Psoas muscle (tissue), 8 donors: ENCODE measurements around the gene CLTC. TPM values are rescaled to one million over a fixed set of nuclear protein-coding genes. Genes with fewer than 3 reads are reported as not detected.

Experiments
- ATAC-seq, 4 donors: fragments of 200-7000 bp; cut with Tn5 transposase; one replicate each; pipeline ENCODE4 v1.9.1; 2020; ENCODE audit warnings: moderate library complexity in 3 of 4, mild to moderate bottlenecking in 2 of 4
- DNase-seq, 2 donors: peaks; one replicate each; pipeline ENCODE4 v3.0.0-alpha.2; 2020
- H3K27ac ChIP-seq: fragments of 200-600 bp; one replicate; pipeline ENCODE4 v1.8.0; 2022
- H3K27me3 ChIP-seq, 3 donors: fragments of 200-600 bp in 1 of 3; one replicate each; pipeline versions ENCODE4 v1.6.1 to v1.8.0; 2013 to 2022; ENCODE audit warnings: low read length in 2 of 3, mild to moderate bottlenecking in 2 of 3, moderate library complexity in 1 of 3; ENCODE audit not compliant: insufficient read depth in 3 of 3
- H3K36me3 ChIP-seq, 2 donors: fragments of 200-600 bp in 1 of 2; one replicate each; pipeline versions ENCODE4 v1.6.1 to v1.8.0; 2013 to 2022; ENCODE audit warnings: low read depth in 1 of 2, mild to moderate bottlenecking in 1 of 2, moderate library complexity in 1 of 2; ENCODE audit not compliant: insufficient read depth in 1 of 2
- H3K4me1 ChIP-seq: fragments of 200-600 bp; one replicate; pipeline ENCODE4 v1.8.0; 2022
- H3K4me3 ChIP-seq: fragments of 200-600 bp; one replicate; pipeline ENCODE4 v1.8.0; 2022; ENCODE audit warnings: mild to moderate bottlenecking
- H3K9me3 ChIP-seq: fragments of 200-600 bp; one replicate; pipeline ENCODE4 v1.8.0; 2022
- CTCF ChIP-seq: fragments of 200-600 bp; IDR thresholded peaks from one replicate; pipeline ENCODE4 v1.8.0; 2022; ENCODE audit warnings: antibody characterized with exemption
- WGBS, 3 donors: extraction: QIAGEN DNeasy Blood & Tissue Kit; methylation state at CpG; one replicate each; pipeline versions ENCODE4 v1.1.6 to v1.1.7; 2013; 5-methylcytosine and 5-hydroxymethylcytosine counted together
- intact Hi-C, 2 donors: fragments of 100-400 bp; cut with DNase I; formaldehyde crosslinking; loops; one replicate each; pipeline versions ENCODE4 v1.11.0 to v1.14.2; 2022
- polyA plus RNA-seq, 3 donors: library from polyadenylated mRNA; stranded (reverse); fragments of 200-250 nt; gene quantifications; one replicate each; pipeline ENCODE4 v1.2.3, GENCODE V29; 2013
- total RNA-seq, 4 donors: library from RNA; stranded (reverse); fragmentation: NEBNext Ultra II Directional in 2 of 4; extraction: Animal tissue kit (Norgen Biotek cat#: 25700) in 2 of 4; gene quantifications; one replicate each; pipeline versions ENCODE4 v1.2.1 to v1.2.4, GENCODE V29; 2021 to 2023
- donor health status: healthy with polysubstance abuse.
- donor health status: DM: no; HTN: no; CAD: no; lungs with moderate emphysema.
- donor health status: Bipolar disorder and iron deficiency.
- donor health status: healthy.
- donor health status: DM: yes; HTN: yes; CAD: no.
- donor health status: DM: no; HTN: no; CAD: no.
- donor health status: DM: no; HTN: no; CAD: no.
- donor health status: DM: yes; HTN: yes; CAD: no.

Gene CLTC
- total and polyA plus RNA-seq, 7 donors = 61.4 to 156 (median 119) TPM

DNA sequence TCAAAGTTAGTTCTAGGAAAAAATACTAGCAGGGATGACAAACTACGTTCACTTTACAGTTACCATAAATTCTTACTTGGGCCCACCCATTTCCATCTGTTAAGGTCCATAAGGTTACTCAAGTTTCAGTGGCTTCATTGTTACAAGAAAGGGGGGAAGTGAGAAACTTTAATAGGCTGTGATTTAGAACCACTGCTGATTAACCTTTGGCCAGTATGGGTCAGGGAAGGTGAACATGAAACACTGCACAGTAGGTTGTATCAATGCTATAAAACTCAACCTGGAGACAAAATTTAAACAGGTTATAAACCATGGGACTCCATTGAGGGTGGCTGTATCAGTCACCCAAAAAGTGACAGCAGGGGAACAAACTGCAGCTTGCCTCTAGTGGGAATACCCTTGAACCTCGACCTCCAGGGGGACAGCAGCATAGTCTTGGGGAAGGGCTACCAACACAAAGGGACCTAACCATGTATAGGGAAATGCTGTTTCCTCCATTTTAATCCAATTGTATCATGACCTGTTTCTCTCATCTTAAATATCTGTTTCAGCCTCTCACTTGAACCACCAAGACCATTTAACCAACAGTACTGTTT is 77.1 kb downstream of the CLTC start:
- Histone ChIP-seq H3K9me3 (no peaks in the 10 kb centered on the region), H3K4me1 (no peaks in the 10 kb centered on the region), H3K27ac (no peak overlapping the region), H3K36me3 (peaks cover 17 to 94% of the 10 kb centered on the region in 2 donors), H3K4me3 (no peak overlapping the region), H3K27me3 (no peaks in the 10 kb centered on the region)
- DNase-seq (no peak), ATAC-seq (no peak)
- intact Hi-C loops = loop anchor here in 1 of 2 donors (10.0 kb wide), 1 partner anchor 52 kb away; no protein-coding TSS in a partner anchor
- 72 to 82% (median 77%) methylated on average over 2 of the region's 2 CpGs for WGBS, 3 donors
- TF ChIP-seq CTCF = no peak

DNA sequence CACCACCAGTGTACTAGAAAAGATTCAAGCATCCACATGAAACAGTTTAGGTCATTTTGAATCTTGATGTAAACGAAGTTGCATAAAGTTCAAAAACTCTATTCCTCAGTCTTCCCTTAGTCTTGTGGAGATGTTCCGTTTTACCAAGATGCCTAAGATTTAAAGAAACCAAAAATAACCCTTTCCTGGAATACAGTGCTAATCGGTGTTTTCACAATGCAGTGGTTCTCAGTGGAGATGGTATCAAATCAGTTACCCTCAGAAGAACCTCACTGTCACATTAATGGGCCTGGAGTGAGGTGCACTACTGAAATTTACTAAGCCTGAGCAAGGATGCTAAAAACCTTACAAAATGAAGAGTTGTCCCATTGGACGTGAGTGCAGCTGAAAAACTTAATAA is 78.4 kb downstream of the CLTC start:
- intact Hi-C loops = loop anchor here in 1 of 2 donors (10.0 kb wide), 1 partner anchor 53 kb away; no protein-coding TSS in a partner anchor
- Histone ChIP-seq H3K4me1 (no peaks in the 10 kb centered on the region), H3K9me3 (no peaks in the 10 kb centered on the region), H3K27me3 (no peaks in the 10 kb centered on the region), H3K27ac (no peak overlapping the region), H3K36me3 (peaks cover 15 to 80% of the 10 kb centered on the region in 2 donors), H3K4me3 (no peak overlapping the region)
- 71 to 81% (median 80%) methylated on average over 4 of the region's 4 CpGs for WGBS, 3 donors
- ATAC-seq (no peak), DNase-seq (no peak)
- TF ChIP-seq CTCF = no peak

- H3K27ac ChIP-seq = no peak overlapping the region
- intact Hi-C loops = loop anchor here in 1 of 2 donors (10.0 kb wide), 1 partner anchor 54 kb away; no protein-coding TSS in a partner anchor
- ATAC-seq (no peak), DNase-seq (no peak)
- 94 to 95% (median 95%) methylated on average over 7 of the region's 7 CpGs for WGBS, 3 donors
- no peak for TF ChIP-seq CTCF
- H3K36me3 ChIP-seq = peaks cover 13 to 73% of the 10 kb centered on the region in 2 donors
- H3K9me3 ChIP-seq = no peaks in the 10 kb centered on the region
- no peak overlapping the region for H3K4me3 ChIP-seq
- no peaks in the 10 kb centered on the region for H3K4me1 ChIP-seq
- H3K27me3 ChIP-seq = no peaks in the 10 kb centered on the region
Observed at GRCh38 chr17:59699218-59699617, 79.5 kb downstream of the CLTC start.

DNA sequence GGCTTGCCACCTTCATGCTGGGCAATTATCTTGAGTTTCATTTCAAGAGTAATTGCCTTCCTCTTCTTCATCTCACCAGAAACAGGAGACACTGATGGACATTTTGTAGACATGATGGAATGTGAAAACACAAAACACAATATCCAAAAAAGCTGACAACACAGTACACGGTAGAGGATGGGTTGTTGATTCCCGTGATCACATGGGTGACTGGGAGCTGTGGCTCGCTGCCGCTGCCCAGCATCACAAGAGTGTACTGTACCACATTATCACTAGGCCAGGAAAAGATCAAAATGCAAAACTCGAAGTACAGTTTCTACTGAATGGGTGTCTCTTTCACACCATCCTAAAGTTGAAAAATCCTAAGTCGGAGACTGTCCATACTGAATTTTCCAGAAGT is 80.1 kb downstream of the CLTC start:
- 89 to 91% (median 91%) methylated on average over 6 of the region's 6 CpGs for WGBS, 3 donors
- Histone ChIP-seq H3K9me3 (no peaks in the 10 kb centered on the region), H3K36me3 (peaks cover 11 to 68% of the 10 kb centered on the region in 2 donors), H3K4me1 (no peaks in the 10 kb centered on the region), H3K27ac (no peak overlapping the region), H3K27me3 (no peaks in the 10 kb centered on the region), H3K4me3 (no peak overlapping the region)
- no peak for ATAC-seq
- no peak for DNase-seq
- intact Hi-C loops = loop anchor here in 1 of 2 donors (10.0 kb wide), 1 partner anchor 55 kb away; no protein-coding TSS in a partner anchor
- no peak for TF ChIP-seq CTCF

- Histone ChIP-seq H3K36me3 (peaks cover 3 to 43% of the 10 kb centered on the region in 2 donors), H3K27me3 (no peaks in the 10 kb centered on the region), H3K4me3 (no peak overlapping the region), H3K9me3 (no peaks in the 10 kb centered on the region), H3K4me1 (peaks cover 16% of the 10 kb centered on the region), H3K27ac (no peak overlapping the region)
- 95 to 97% (median 97%) methylated on average over 7 of the region's 7 CpGs for WGBS, 3 donors
- intact Hi-C loops = no loop called here
- ATAC-seq = no peak
- no peak for DNase-seq
- no peak for TF ChIP-seq CTCF
Observed at GRCh38 chr17:59702304-59702703, 82.6 kb downstream of the CLTC start.
